ENCODE results near the gene USP25.

- TF ChIP-seq, protein P1, sequence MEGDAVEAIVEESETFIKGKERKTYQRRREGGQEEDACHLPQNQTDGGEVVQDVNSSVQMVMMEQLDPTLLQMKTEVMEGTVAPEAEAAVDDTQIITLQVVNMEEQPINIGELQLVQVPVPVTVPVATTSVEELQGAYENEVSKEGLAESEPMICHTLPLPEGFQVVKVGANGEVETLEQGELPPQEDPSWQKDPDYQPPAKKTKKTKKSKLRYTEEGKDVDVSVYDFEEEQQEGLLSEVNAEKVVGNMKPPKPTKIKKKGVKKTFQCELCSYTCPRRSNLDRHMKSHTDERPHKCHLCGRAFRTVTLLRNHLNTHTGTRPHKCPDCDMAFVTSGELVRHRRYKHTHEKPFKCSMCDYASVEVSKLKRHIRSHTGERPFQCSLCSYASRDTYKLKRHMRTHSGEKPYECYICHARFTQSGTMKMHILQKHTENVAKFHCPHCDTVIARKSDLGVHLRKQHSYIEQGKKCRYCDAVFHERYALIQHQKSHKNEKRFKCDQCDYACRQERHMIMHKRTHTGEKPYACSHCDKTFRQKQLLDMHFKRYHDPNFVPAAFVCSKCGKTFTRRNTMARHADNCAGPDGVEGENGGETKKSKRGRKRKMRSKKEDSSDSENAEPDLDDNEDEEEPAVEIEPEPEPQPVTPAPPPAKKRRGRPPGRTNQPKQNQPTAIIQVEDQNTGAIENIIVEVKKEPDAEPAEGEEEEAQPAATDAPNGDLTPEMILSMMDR (conservative IDR thresholded peaks at IDR 0.05), result no peak
- TF ChIP-seq EZH2 (IDR thresholded peaks at IDR 0.05; ENCODE audit: low read depth), result no peak
Observed at GRCh38 chr21:15852146-15852545, 122.4 kb downstream of the USP25 start.

Measured in PC-9 (cell line).